Stomach (tissue), 9 donors: ENCODE results near the gene KCNK18. TPM values are rescaled to one million over a fixed set of nuclear protein-coding genes. Genes with fewer than 3 reads are reported as not detected.
A peak's percentile ranks its signal among the peaks of the same experiment; 100 is the strongest.

ENCODE experiments used
- DNase-seq, 2 donors: peaks; one replicate each; pipeline versions ENCODE4 v3.0.0 to v3.0.0-alpha.2; 2013 to 2019
- H3K27ac ChIP-seq, 5 donors: fragments of 200-600 bp in 4 of 5; sonication (generic) in 4 of 5; one replicate each; pipeline ENCODE4 v1.5.1; 2013 to 2019; ENCODE audit warnings: mild to moderate bottlenecking in 1 of 5, moderate library complexity in 1 of 5
- H3K27me3 ChIP-seq, 3 donors: fragments of 200-600 bp; sonication (generic); one replicate each; pipeline ENCODE4 v1.5.1; 2017 to 2019; ENCODE audit warnings: mixed run types in 1 of 3
- H3K36me3 ChIP-seq, 4 donors: fragments of 200-600 bp; sonication (generic); 1 replicate in 3 of 4; 2 replicates in 1 of 4; pipeline ENCODE4 v1.5.1; 2016 to 2019
- H3K4me1 ChIP-seq, 4 donors: fragments of 200-600 bp; sonication (generic); one replicate each; pipeline ENCODE4 v1.5.1; 2016 to 2019
- H3K4me3 ChIP-seq, 4 donors: fragments of 200-600 bp; sonication (generic) in 3 of 4; one replicate each; pipeline ENCODE4 v1.5.1; 2016 to 2019; ENCODE audit warnings: mild to moderate bottlenecking in 1 of 4
- H3K9me3 ChIP-seq, 4 donors: fragments of 200-600 bp; sonication (generic); one replicate each; pipeline ENCODE4 v1.5.1; 2016 to 2019
- CTCF ChIP-seq, 7 experiments: fragments of 450-650 bp in 4 of 7; fragments of 200-600 bp in 3 of 7; sonication (generic) in 3 of 7; IDR thresholded peaks; one replicate each; pipeline ENCODE4 v1.5.1; 2016 to 2019; ENCODE audit warnings: antibody characterized with exemption in 7 of 7, control low read depth in 2 of 7, mild to moderate bottlenecking in 1 of 7
- EP300 ChIP-seq: sonication (generic); formaldehyde crosslinking; IDR thresholded peaks from one replicate; pipeline ENCODE4 v1.6.1; 2017; ENCODE audit warnings: antibody characterized with exemption
- POLR2A ChIP-seq, 4 donors: fragments of 450-650 bp; IDR thresholded peaks; one replicate each; pipeline ENCODE4 v1.6.1; 2016; ENCODE audit warnings: antibody characterized with exemption in 4 of 4, control low read depth in 2 of 4, mild to moderate bottlenecking in 1 of 4, moderate library complexity in 1 of 4
- POLR2AphosphoS5 ChIP-seq, 3 donors: sonication (generic); formaldehyde crosslinking; IDR thresholded peaks; one replicate each; pipeline ENCODE4 v1.6.1; 2016; ENCODE audit warnings: antibody characterized with exemption in 3 of 3
- WGBS, 5 donors: extraction: QIAGEN DNeasy Blood & Tissue Kit in 3 of 5; methylation state at CpG; one replicate each; pipeline versions ENCODE4 v1.1.5 to v1.1.7; 2013 to 2018; 5-methylcytosine and 5-hydroxymethylcytosine counted together
- intact Hi-C: fragments of 100-400 bp; cut with DNase I; formaldehyde crosslinking; loops from one replicate; pipeline ENCODE4 v1.15.1; 2023; ENCODE audit warnings: low total_unique reads
- polyA plus RNA-seq, 3 donors: library from polyadenylated mRNA; stranded (reverse); fragments of 200-250 nt; gene quantifications; one replicate each; pipeline ENCODE4 v1.2.3, GENCODE V29; 2013
- total RNA-seq, 5 donors: library from RNA; depleted of rRNA; stranded (reverse); fragments of >200 nt; gene quantifications; one replicate each; pipeline versions ENCODE4 v1.1.0 to v1.2.3, GENCODE V29; 2014 to 2016
- donor health status: healthy with polysubstance abuse.
- donor health status: Bipolar disorder and iron deficiency.
- donor health status: healthy.

KCNK18 gene
- total and polyA plus RNA-seq, 8 donors, result not detected

GRCh38 chr10:117159390-117159789 lies 37.9 kb upstream of the KCNK18 start:
- WGBS, 5 donors, result 8 to 12% (median 8%) methylated on average over 6 of the region's 6 CpGs
- no peaks in the 10 kb centered on the region for H3K36me3 ChIP-seq
- TF ChIP-seq POLR2A (IDR thresholded peaks at IDR 0.05), result no peak
- no peak for TF ChIP-seq POLR2AphosphoS5 (IDR thresholded peaks at IDR 0.05)
- TF ChIP-seq EP300, result no peak
- no peak for TF ChIP-seq CTCF (IDR thresholded peaks at IDR 0.05)
- H3K4me3 ChIP-seq, result no peak overlapping the region
- peaks cover 28 to 100% (median 93%) of the 10 kb centered on the region in 3 donors for H3K27me3 ChIP-seq
- intact Hi-C loops, result no loop called here
- H3K9me3 ChIP-seq, result no peaks in the 10 kb centered on the region
- DNase-seq, result no peak
- H3K27ac ChIP-seq, result no peak overlapping the region
- peaks cover 14 to 19% (median 18%) of the 10 kb centered on the region in 4 donors for H3K4me1 ChIP-seq

- intact Hi-C loops, result no loop called here
- Histone ChIP-seq H3K36me3 (no peaks in the 10 kb centered on the region), H3K4me1 (peaks cover 14 to 31% (median 26%) of the 10 kb centered on the region in 4 donors), H3K27ac (no peak overlapping the region), H3K9me3 (no peaks in the 10 kb centered on the region), H3K27me3 (peaks cover 28 to 100% (median 97%) of the 10 kb centered on the region in 3 donors), H3K4me3 (no peak overlapping the region)
- no peak for TF ChIP-seq EP300
- TF ChIP-seq POLR2A (IDR thresholded peaks at IDR 0.05), result no peak
- TF ChIP-seq CTCF (IDR thresholded peaks at IDR 0.05), result no peak
- TF ChIP-seq POLR2AphosphoS5 (IDR thresholded peaks at IDR 0.05), result no peak
- 10 to 19% (median 10%) methylated on average over 5 of the region's 5 CpGs for WGBS, 5 donors
- no peak for DNase-seq
Measured at GRCh38 chr10:117160567-117160966, 36.7 kb upstream of the KCNK18 start.

GRCh38 chr10:117161386-117162033 lies 35.8 kb upstream of the KCNK18 start:
- WGBS, 5 donors, result 4 to 11% (median 8%) methylated on average over 6 of the region's 6 CpGs
- intact Hi-C loops, result no loop called here
- Histone ChIP-seq H3K9me3 (no peaks in the 10 kb centered on the region), H3K27ac (no peak overlapping the region), H3K4me1 (peaks cover 14 to 40% (median 35%) of the 10 kb centered on the region in 4 donors), H3K4me3 (no peak overlapping the region), H3K36me3 (no peaks in the 10 kb centered on the region), H3K27me3 (peaks cover 28 to 100% (median 97%) of the 10 kb centered on the region in 3 donors)
- peak in 1 of 2 donors; percentile 7 for DNase-seq
- TF ChIP-seq EP300 (no peak), CTCF (IDR thresholded peaks at IDR 0.05) (no peak), POLR2A (IDR thresholded peaks at IDR 0.05) (no peak), POLR2AphosphoS5 (IDR thresholded peaks at IDR 0.05) (no peak)

GRCh38 chr10:117162093-117163060 lies 34.9 kb upstream of the KCNK18 start:
- peak overlapping the region; percentile 7 to 37 (median 20) for H3K4me3 ChIP-seq
- intact Hi-C loops, result no loop called here

More at GRCh38 chr10:117162093-117163060, 34.9 kb upstream of the KCNK18 start:
- DNase-seq, result no peak
- TF ChIP-seq POLR2A (IDR thresholded peaks at IDR 0.05) (no peak), CTCF (IDR thresholded peaks at IDR 0.05) (no peak), POLR2AphosphoS5 (IDR thresholded peaks at IDR 0.05) (no peak), EP300 (no peak)
- H3K27ac ChIP-seq, result no peak overlapping the region
- H3K9me3 ChIP-seq, result no peaks in the 10 kb centered on the region
- H3K4me1 ChIP-seq, result peaks cover 14 to 46% (median 38%) of the 10 kb centered on the region in 4 donors
- WGBS, 5 donors, result 4 to 9% (median 6%) methylated on average over 24 to 39 of the region's 39 CpGs
- H3K36me3 ChIP-seq, result no peaks in the 10 kb centered on the region
- peaks cover 29 to 100% (median 98%) of the 10 kb centered on the region in 3 donors for H3K27me3 ChIP-seq
